ENCODE measurements around the gene FRG2C. TPM values are rescaled to one million over a fixed set of nuclear protein-coding genes. Genes with fewer than 3 reads are reported as not detected.
A peak's percentile ranks its signal among the peaks of the same experiment; 100 is the strongest.
"Not testable (repeated sequence)": the region's sequence is repeated elsewhere in the genome, so short reads cannot be mapped to it uniquely, and the experiment has no call there.

The FRG2C gene
- total and polyA plus RNA-seq, 2 of the 4 experiments (the other 2 are of a cell fraction): not detected

- H2BK5ac ChIP-seq (ENCODE audit: low read depth, low read length, poor library complexity, severe bottlenecking); H3K14ac ChIP-seq (replicated peaks; ENCODE audit: low read depth, low read length); H3K4me1 ChIP-seq (ENCODE audit: control insufficient read depth, insufficient read depth, low read length); H2AK9ac ChIP-seq (replicated peaks; ENCODE audit: low read depth, low read length, poor library complexity); H2BK20ac ChIP-seq (ENCODE audit: low read depth, low read length); H3K4ac ChIP-seq (ENCODE audit: low read depth, low read length); H4K91ac ChIP-seq (ENCODE audit: insufficient read depth, low read depth, low read length); H3K79me1 ChIP-seq (ENCODE audit: low read depth in 1 of 2, low read length in 2 of 2); CTCF ChIA-PET; H4K8ac ChIP-seq (ENCODE audit: low read depth in 2 of 2, low read length in 2 of 2); H3K4me3 ChIP-seq (ENCODE audit: insufficient read depth, low read depth, low read length); H2AK5ac ChIP-seq (ENCODE audit: low read depth, low read length); H2BK120ac ChIP-seq (ENCODE audit: low read depth, low read length); DNase-seq; BruUV-seq (replicated peaks); POLR2A ChIA-PET (ENCODE audit: unreplicated experiment); H4K5ac ChIP-seq (ENCODE audit: low read depth, low read length); H3K23ac ChIP-seq (ENCODE audit: low read depth, low read length); in situ Hi-C loops (cut with MboI; ENCODE audit: low sequenced_read_pairs); H3K56ac ChIP-seq (ENCODE audit: extremely low read depth, insufficient read depth, low read length); H3K18ac ChIP-seq (ENCODE audit: low read depth, low read length); intact Hi-C loops (cut with micrococcal nuclease); dilution Hi-C loops (cut with HindIII; ENCODE audit: low sequenced_read_pairs, unreplicated experiment); H3K9me1 ChIP-seq (ENCODE audit: insufficient read depth, low read length); H2BK15ac ChIP-seq (ENCODE audit: low read depth, low read length); H3K36me3 ChIP-seq (ENCODE audit: control insufficient read depth, insufficient read depth, low read length); ATAC-seq (ENCODE audit: low read depth); H4K20me1 ChIP-seq (ENCODE audit: insufficient read depth, low read length): not testable (repeated sequence)
- WGBS, 2 experiments (ENCODE audit: extremely low coverage in 2 of 2, insufficient read length in 1 of 2): 21% methylated on average over 41 of the region's 46 CpGs; no CpG with 5 or more reads in 1 of the 2 experiments
- Histone ChIP-seq H3K27me3 (ENCODE audit: control insufficient read depth, insufficient read depth, low read length) (peaks cover 11% of the 10 kb centered on the region; the same call in 1 of the 2 replicates), H3K4me2 (ENCODE audit: low read depth, low read length) (peak overlapping the region; percentile 68), H2AFZ (replicated peaks; ENCODE audit: low read length, poor library complexity) (peak overlapping the region; percentile 41), H3K27ac (ENCODE audit: insufficient read depth, low read length) (peak overlapping the region; percentile 65), H3K9me3 (ENCODE audit: control insufficient read depth, insufficient read depth, low read length) (peaks cover 15% of the 10 kb centered on the region), H3K9ac (ENCODE audit: low read depth, low read length) (peak overlapping the region; percentile 50; the same call in 1 of the 2 replicates)
These were observed 3.9 kb downstream of the FRG2C start for GRCh38 chr3:75667757-75668701.

GRCh38 chr3:75668759-75669347 is 4.7 kb downstream of the FRG2C start:
- H3K56ac ChIP-seq (ENCODE audit: extremely low read depth, insufficient read depth, low read length); intact Hi-C loops (cut with micrococcal nuclease); H2AK5ac ChIP-seq (ENCODE audit: low read depth, low read length); H3K4me3 ChIP-seq (ENCODE audit: insufficient read depth, low read depth, low read length); H2AFZ ChIP-seq (replicated peaks; ENCODE audit: low read length, poor library complexity); H2BK20ac ChIP-seq (ENCODE audit: low read depth, low read length); POLR2A ChIA-PET (ENCODE audit: unreplicated experiment); H4K91ac ChIP-seq (ENCODE audit: insufficient read depth, low read depth, low read length); H2AK9ac ChIP-seq (replicated peaks; ENCODE audit: low read depth, low read length, poor library complexity); H3K36me3 ChIP-seq (ENCODE audit: control insufficient read depth, insufficient read depth, low read length); CTCF ChIA-PET; H3K9me1 ChIP-seq (ENCODE audit: insufficient read depth, low read length); in situ Hi-C loops (cut with MboI; ENCODE audit: low sequenced_read_pairs); H3K4me2 ChIP-seq (ENCODE audit: low read depth, low read length); H4K8ac ChIP-seq (ENCODE audit: low read depth in 2 of 2, low read length in 2 of 2); H3K23ac ChIP-seq (ENCODE audit: low read depth, low read length); H3K4ac ChIP-seq (ENCODE audit: low read depth, low read length); H4K20me1 ChIP-seq (ENCODE audit: insufficient read depth, low read length); H4K5ac ChIP-seq (ENCODE audit: low read depth, low read length); BruUV-seq (replicated peaks); H3K4me1 ChIP-seq (ENCODE audit: control insufficient read depth, insufficient read depth, low read length); H3K79me1 ChIP-seq (ENCODE audit: low read depth in 1 of 2, low read length in 2 of 2); H3K18ac ChIP-seq (ENCODE audit: low read depth, low read length); H2BK120ac ChIP-seq (ENCODE audit: low read depth, low read length); H3K9ac ChIP-seq (ENCODE audit: low read depth, low read length); H2BK5ac ChIP-seq (ENCODE audit: low read depth, low read length, poor library complexity, severe bottlenecking); H3K14ac ChIP-seq (replicated peaks; ENCODE audit: low read depth, low read length); H3K27ac ChIP-seq (ENCODE audit: insufficient read depth, low read length); DNase-seq; dilution Hi-C loops (cut with HindIII; ENCODE audit: low sequenced_read_pairs, unreplicated experiment); H2BK15ac ChIP-seq (ENCODE audit: low read depth, low read length): not testable (repeated sequence)
- WGBS, 2 experiments (ENCODE audit: extremely low coverage in 2 of 2, insufficient read length in 1 of 2): 51% methylated on average over 51 of the region's 53 CpGs; no CpG with 5 or more reads in 1 of the 2 experiments
- peaks cover 15% of the 10 kb centered on the region for H3K9me3 ChIP-seq (ENCODE audit: control insufficient read depth, insufficient read depth, low read length)
- peak; percentile 18 for ATAC-seq (ENCODE audit: low read depth)
- H3K27me3 ChIP-seq (ENCODE audit: control insufficient read depth, insufficient read depth, low read length): peaks cover 11% of the 10 kb centered on the region; the same call in 1 of the 2 replicates

All from IMR-90 (cell line).